Activated T-helper 1 cell treated with anti-CD3 and anti-CD28 coated beads, Interleukin-2, amount 50 U/mL, for 16 hours (primary cell): ENCODE measurements around the gene HS3ST3A1.

ENCODE experiments used
- DNase-seq, 2 donors: peaks; one replicate each; pipeline ENCODE4 v3.0.0-alpha.2; 2020; ENCODE audit warnings: low read depth in 1 of 2, low spot score in 1 of 2

The HS3ST3A1 gene

GRCh38 chr17:13492737-13493122, 109.0 kb downstream of the HS3ST3A1 start:
- no peak for DNase-seq

GRCh38 chr17:13491916-13492736, 109.6 kb downstream of the HS3ST3A1 start:
- no peak for DNase-seq

GRCh38 chr17:13491491-13491890, 110.2 kb downstream of the HS3ST3A1 start:
- no peak for DNase-seq

- DNase-seq: no peak
Observed at GRCh38 chr17:13490906-13491482, 110.7 kb downstream of the HS3ST3A1 start.

- no peak for DNase-seq
Observed at GRCh38 chr17:13490427-13490826, 111.3 kb downstream of the HS3ST3A1 start.

GRCh38 chr17:13485327-13485726, 116.4 kb downstream of the HS3ST3A1 start:
- DNase-seq: no peak

GRCh38 chr17:13484020-13484419, 117.7 kb downstream of the HS3ST3A1 start:
- DNase-seq: no peak

GRCh38 chr17:13480877-13481276, 120.9 kb downstream of the HS3ST3A1 start:
- no peak for DNase-seq

GRCh38 chr17:13478326-13478830, 123.4 kb downstream of the HS3ST3A1 start:
- DNase-seq: no peak

- DNase-seq: no peak
Observed at GRCh38 chr17:13477180-13477611, 124.5 kb downstream of the HS3ST3A1 start.

GRCh38 chr17:13476720-13477119, 125.0 kb downstream of the HS3ST3A1 start:
- DNase-seq: no peak

GRCh38 chr17:13475574-13476223, 126.0 kb downstream of the HS3ST3A1 start:
- no peak for DNase-seq

GRCh38 chr17:13474073-13474800, 127.5 kb downstream of the HS3ST3A1 start:
- DNase-seq: no peak

- DNase-seq: no peak
Observed at GRCh38 chr17:13465678-13466077, 136.1 kb downstream of the HS3ST3A1 start.

GRCh38 chr17:13462673-13463124, 139.0 kb downstream of the HS3ST3A1 start:
- no peak for DNase-seq

GRCh38 chr17:13462146-13462545, 139.6 kb downstream of the HS3ST3A1 start:
- DNase-seq: no peak

GRCh38 chr17:13460261-13461000, 141.3 kb downstream of the HS3ST3A1 start:
- DNase-seq: no peak

- DNase-seq: no peak
Observed at GRCh38 chr17:13457783-13458182, 143.9 kb downstream of the HS3ST3A1 start.
